GM12872 (cell line): ENCODE results near the gene STRN4.

ENCODE experiments used
- CTCF ChIP-seq: IDR thresholded peaks from 3 replicates; pipeline ENCODE4 v1.5.1; 2011; ENCODE audit warnings: low read depth, mild to moderate bottlenecking, low read length, moderate library complexity; ENCODE audit not compliant: insufficient read depth

Gene STRN4

GRCh38 chr19:46755077-46755852, 9.0 kb upstream of the STRN4 start:
- TF ChIP-seq CTCF = no peak

- TF ChIP-seq CTCF = peak; percentile 74
Observed at GRCh38 chr19:46753420-46754155, 7.3 kb upstream of the STRN4 start.

- peak; percentile 84 for TF ChIP-seq CTCF
Observed at GRCh38 chr19:46748325-46749109, 2.3 kb upstream of the STRN4 start.

GRCh38 chr19:46745521-46746280, 549 bp downstream of the STRN4 start, which contains the start of gene FKRP:
Gene FKRP, plus strand, starts transcription at chr19:46746057. Its CDS starts 9,394 bp downstream, at chr19:46755451.
- no peak for TF ChIP-seq CTCF

- TF ChIP-seq CTCF = no peak
Observed at GRCh38 chr19:46745030-46745429, 1.2 kb downstream of the STRN4 start.

- TF ChIP-seq CTCF = no peak
Observed at GRCh38 chr19:46744005-46744691, 2.1 kb downstream of the STRN4 start.
